ENCODE data around the gene DCX.

The DCX gene

DNA sequence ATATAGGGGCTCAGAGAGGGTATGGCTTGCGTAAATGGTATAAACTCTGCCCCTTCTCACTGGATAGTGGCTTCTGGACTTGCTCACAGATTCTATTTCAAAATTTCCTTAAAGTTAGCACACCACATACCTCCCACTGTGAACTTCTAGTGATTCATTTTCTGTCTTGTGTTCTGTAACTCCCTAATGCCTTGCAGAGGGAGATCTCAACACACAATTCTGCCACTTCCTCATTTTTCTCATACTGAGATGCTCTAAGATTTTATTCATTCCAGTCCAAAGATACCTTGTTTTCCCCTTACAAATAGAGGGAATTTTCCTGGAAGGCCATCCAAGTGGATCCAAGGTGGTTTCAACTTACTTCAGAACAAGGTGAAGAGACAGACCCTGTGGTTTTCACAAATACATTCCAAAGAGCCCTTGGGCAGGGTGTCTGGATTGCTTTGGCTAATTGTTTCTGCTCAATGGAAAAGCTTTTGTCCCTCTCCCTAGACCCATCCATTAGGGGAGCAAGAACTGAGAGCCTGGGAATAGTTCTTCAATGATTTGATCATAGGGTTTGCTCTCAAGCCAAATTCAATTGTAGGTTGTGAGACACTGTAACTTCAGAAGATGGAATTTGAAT, 89.6 kb downstream of the DCX start:
- no peak overlapping the region for H3K9ac ChIP-seq (ENCODE audit: insufficient read length)
- no peaks in the 10 kb centered on the region for H3K9me3 ChIP-seq (ENCODE audit: low read depth, low read length)
- H3K27ac ChIP-seq = no peak overlapping the region
- no peak for DNase-seq (ENCODE audit: low read depth, low spot score)
- H3K4me3 ChIP-seq = no peak overlapping the region
- H3K36me3 ChIP-seq (ENCODE audit: insufficient read depth, low read length) = no peaks in the 10 kb centered on the region
- TF ChIP-seq FOXP2 (optimal IDR thresholded peaks at IDR 0.05; ENCODE audit: control extremely low read depth, extremely low read length, insufficient read depth) (no peak), EZH2 (IDR thresholded peaks at IDR 0.05) (no peak), POLR2AphosphoS5 (IDR thresholded peaks at IDR 0.05; ENCODE audit: borderline replicate concordance, low read depth, low read length) (no peak)

DNA sequence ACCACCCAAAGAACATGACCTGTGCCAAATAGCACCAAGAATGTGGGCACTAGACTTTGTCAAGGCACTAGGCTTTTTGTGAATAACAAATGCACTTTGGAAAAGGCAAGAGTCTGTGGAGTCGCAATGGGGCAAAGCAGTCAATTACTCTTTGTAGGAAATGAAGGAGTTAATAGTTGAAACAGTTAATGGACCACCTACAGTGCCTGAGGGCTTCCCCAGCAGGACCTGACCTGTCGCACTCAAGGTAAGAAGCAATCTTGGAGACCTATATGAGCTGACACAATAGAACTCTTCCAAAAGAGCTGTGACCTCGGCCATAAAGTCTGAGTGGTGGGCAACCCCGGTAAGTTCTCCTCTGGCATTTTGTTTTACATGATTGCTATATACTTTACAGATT, 92.5 kb downstream of the DCX start:
- TF ChIP-seq FOXP2 (optimal IDR thresholded peaks at IDR 0.05; ENCODE audit: control extremely low read depth, extremely low read length, insufficient read depth) (no peak), EZH2 (IDR thresholded peaks at IDR 0.05) (no peak), POLR2AphosphoS5 (IDR thresholded peaks at IDR 0.05; ENCODE audit: borderline replicate concordance, low read depth, low read length) (no peak)
- H3K9ac ChIP-seq (ENCODE audit: insufficient read length) = no peak overlapping the region
- H3K4me3 ChIP-seq = no peak overlapping the region
- no peaks in the 10 kb centered on the region for H3K36me3 ChIP-seq (ENCODE audit: insufficient read depth, low read length)
- DNase-seq (ENCODE audit: low read depth, low spot score) = no peak
- H3K9me3 ChIP-seq (ENCODE audit: low read depth, low read length) = no peaks in the 10 kb centered on the region
- H3K27ac ChIP-seq = no peak overlapping the region

DNA sequence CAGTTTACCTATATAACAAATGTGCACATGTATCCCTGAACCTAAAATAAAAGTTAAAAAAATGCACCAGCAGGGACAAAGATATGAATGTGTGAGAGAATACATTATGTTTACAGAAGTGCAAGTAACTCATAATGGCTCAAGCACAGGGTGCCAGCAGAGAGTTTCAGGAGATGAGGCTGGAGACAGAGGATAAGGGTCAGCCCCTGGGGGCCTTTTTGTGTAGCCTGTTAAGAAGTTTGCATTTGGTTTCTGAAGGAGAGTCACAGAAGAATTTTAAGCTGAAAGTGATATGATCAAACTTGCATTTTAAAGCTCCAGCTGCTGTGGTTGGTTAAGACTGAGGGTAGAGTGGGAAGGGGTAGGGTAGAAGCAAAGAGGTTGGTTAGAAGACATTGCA, 93.1 kb downstream of the DCX start:
- no peak for TF ChIP-seq POLR2AphosphoS5 (IDR thresholded peaks at IDR 0.05; ENCODE audit: borderline replicate concordance, low read depth, low read length)
- TF ChIP-seq FOXP2 (optimal IDR thresholded peaks at IDR 0.05; ENCODE audit: control extremely low read depth, extremely low read length, insufficient read depth) = no peak
- TF ChIP-seq EZH2 (IDR thresholded peaks at IDR 0.05) = no peak
- Histone ChIP-seq H3K9me3 (ENCODE audit: low read depth, low read length) (no peaks in the 10 kb centered on the region), H3K4me3 (no peak overlapping the region), H3K9ac (ENCODE audit: insufficient read length) (no peak overlapping the region), H3K36me3 (ENCODE audit: insufficient read depth, low read length) (no peaks in the 10 kb centered on the region), H3K27ac (no peak overlapping the region)
- DNase-seq (ENCODE audit: low read depth, low spot score) = no peak

DNA sequence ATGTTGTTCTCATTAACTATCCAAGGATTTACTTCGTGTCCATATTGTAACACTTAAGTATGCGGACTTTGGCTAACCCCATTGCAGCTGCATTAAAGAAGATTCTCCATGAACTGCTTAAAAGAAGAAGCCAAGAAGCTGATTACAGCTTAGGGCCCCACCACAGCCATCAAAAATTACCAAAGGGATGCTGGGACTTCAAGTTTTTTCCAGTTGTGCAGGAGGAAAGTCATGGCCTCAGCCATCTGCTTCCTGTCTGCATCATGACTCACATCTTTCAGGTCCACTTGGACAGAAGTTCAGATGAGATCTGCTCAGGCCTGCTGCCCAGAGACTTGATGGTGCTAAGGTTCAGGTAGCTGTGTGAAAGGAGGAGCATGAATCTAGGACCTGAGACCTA, 102.9 kb downstream of the DCX start:
- no peak for TF ChIP-seq EZH2 (IDR thresholded peaks at IDR 0.05)
- Histone ChIP-seq H3K9ac (ENCODE audit: insufficient read length) (no peak overlapping the region), H3K4me3 (no peak overlapping the region), H3K9me3 (ENCODE audit: low read depth, low read length) (no peaks in the 10 kb centered on the region), H3K27ac (no peak overlapping the region), H3K36me3 (ENCODE audit: insufficient read depth, low read length) (no peaks in the 10 kb centered on the region)
- DNase-seq (ENCODE audit: low read depth, low spot score) = no peak

DNA sequence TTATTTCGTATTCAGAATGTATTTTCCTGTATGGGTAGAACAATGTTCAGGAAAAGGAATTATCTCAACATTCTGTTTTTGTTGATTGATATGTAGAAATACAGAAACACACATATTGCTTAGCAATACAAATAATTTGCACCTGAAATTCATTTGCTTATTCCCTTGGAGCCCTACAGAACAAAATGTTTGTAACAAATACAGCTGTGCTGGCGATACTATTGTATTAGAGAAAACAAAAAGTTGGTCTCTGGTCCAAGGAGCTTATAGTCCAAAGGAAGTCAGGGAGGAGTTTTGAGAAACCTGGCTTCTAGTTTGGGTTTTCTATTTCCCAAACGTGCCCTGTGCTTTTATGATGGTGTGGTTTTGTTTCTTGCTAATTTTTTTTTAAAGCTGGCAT, 104.0 kb downstream of the DCX start:
- Histone ChIP-seq H3K4me3 (no peak overlapping the region), H3K9ac (ENCODE audit: insufficient read length) (no peak overlapping the region), H3K9me3 (ENCODE audit: low read depth, low read length) (no peaks in the 10 kb centered on the region), H3K27ac (no peak overlapping the region), H3K36me3 (ENCODE audit: insufficient read depth, low read length) (no peaks in the 10 kb centered on the region)
- no peak for DNase-seq (ENCODE audit: low read depth, low spot score)
- TF ChIP-seq EZH2 (IDR thresholded peaks at IDR 0.05) (no peak), POLR2AphosphoS5 (IDR thresholded peaks at IDR 0.05; ENCODE audit: borderline replicate concordance, low read depth, low read length) (no peak), FOXP2 (optimal IDR thresholded peaks at IDR 0.05; ENCODE audit: control extremely low read depth, extremely low read length, insufficient read depth) (no peak)

DNA sequence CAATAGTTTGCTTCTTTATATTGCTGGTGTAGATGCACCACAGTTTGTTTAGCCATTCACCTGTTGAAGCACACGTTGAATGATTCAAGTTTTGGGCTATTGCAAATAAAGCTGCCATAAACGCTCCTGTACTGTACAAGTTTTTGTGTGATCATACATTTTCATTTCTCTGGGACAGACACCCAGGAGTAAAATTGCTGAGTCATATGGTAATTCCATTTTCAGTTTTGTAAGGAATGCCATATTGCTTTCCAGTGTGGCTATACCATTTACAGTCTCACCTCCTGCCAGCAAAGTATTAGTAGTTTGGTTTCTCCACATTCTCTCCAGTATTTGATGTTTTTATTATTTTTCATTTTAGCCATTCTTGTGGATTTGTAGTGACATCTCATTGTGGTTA, 109.7 kb downstream of the DCX start:
- no peak overlapping the region for H3K9ac ChIP-seq (ENCODE audit: insufficient read length)
- H3K4me3 ChIP-seq = no peak overlapping the region
- TF ChIP-seq EZH2 (IDR thresholded peaks at IDR 0.05) (no peak), POLR2AphosphoS5 (IDR thresholded peaks at IDR 0.05; ENCODE audit: borderline replicate concordance, low read depth, low read length) (no peak), FOXP2 (optimal IDR thresholded peaks at IDR 0.05; ENCODE audit: control extremely low read depth, extremely low read length, insufficient read depth) (no peak)
- H3K9me3 ChIP-seq (ENCODE audit: low read depth, low read length) = no peaks in the 10 kb centered on the region
- H3K36me3 ChIP-seq (ENCODE audit: insufficient read depth, low read length) = no peaks in the 10 kb centered on the region
- no peak overlapping the region for H3K27ac ChIP-seq
- DNase-seq (ENCODE audit: low read depth, low spot score) = no peak

DNA sequence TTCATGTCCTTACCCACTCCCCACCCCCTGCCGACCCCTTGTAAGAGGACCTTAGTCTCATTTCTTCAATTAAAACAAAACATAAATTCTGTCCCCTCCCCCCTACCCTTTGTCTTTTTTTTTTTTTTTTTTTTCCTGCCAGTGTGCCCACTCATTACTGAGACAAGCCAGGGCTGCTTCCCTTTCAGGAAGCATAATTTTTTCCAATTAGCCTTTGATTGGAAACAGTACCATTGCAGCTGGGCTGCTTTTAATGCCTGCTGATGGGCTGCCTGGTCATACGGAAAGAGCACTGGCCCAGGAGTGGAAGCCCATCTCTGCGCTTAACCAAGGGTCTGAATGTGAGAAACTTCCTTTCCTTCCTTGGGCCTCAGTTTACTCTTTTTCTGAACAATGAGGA, 123.2 kb downstream of the DCX start:
- Histone ChIP-seq H3K4me3 (no peak overlapping the region), H3K36me3 (ENCODE audit: insufficient read depth, low read length) (no peaks in the 10 kb centered on the region), H3K9me3 (ENCODE audit: low read depth, low read length) (no peaks in the 10 kb centered on the region), H3K9ac (ENCODE audit: insufficient read length) (no peak overlapping the region), H3K27ac (no peak overlapping the region)
- no peak for DNase-seq (ENCODE audit: low read depth, low spot score)
- TF ChIP-seq FOXP2 (optimal IDR thresholded peaks at IDR 0.05; ENCODE audit: control extremely low read depth, extremely low read length, insufficient read depth) = no peak
- no peak for TF ChIP-seq POLR2AphosphoS5 (IDR thresholded peaks at IDR 0.05; ENCODE audit: borderline replicate concordance, low read depth, low read length)
- no peak for TF ChIP-seq EZH2 (IDR thresholded peaks at IDR 0.05)

DNA sequence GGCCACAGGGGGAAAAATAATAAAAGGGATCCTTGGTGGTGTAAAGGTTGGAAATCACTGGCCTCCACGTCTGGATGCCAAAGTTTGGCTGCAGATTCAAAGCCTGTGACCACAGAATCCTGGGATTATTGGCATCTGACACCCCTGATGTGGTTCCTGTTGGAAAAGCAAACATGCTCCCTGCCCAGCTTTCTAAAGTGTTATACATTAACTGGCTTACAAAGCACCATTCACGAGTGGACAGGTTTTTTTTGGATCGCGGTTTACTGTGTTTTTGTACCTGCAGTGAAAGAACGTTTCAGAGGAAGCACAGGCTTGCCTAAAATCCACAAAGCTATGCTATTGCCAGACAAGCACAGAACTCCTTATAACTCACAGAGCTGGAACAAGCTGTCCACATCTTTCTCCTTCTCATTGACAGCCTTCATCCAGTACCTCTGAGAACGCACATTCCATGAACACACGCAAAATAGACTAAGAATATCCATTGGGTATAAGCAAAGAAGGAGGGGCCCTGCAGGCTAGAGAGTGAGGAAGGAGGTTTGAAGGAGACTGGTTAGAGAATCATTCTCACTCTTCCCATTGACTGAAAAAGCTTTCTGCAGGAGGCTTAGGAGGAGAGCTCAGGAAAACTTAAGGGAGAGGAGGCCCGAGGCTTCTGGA, 127.2 kb downstream of the DCX start:
- TF ChIP-seq POLR2AphosphoS5 (IDR thresholded peaks at IDR 0.05; ENCODE audit: borderline replicate concordance, low read depth, low read length) (no peak), EZH2 (IDR thresholded peaks at IDR 0.05) (no peak), FOXP2 (optimal IDR thresholded peaks at IDR 0.05; ENCODE audit: control extremely low read depth, extremely low read length, insufficient read depth) (no peak)

DNA sequence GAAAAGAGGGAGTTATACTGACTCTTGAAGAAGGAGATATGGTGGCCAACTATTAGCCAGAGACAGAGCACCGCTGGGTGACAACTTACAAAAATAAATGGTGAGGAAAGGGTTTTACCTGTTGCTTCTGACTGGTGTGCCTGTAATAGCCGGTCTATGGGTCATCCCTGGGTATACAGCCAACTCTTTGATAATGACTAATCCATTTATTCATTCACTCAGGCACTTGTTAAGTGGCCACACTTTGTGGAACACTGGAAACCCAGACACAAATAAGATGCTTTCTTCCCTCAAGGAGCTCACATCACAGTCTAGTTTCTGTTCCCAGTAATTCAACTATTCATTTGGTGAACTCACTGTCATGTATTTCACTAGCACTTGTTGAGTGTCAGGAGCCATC, 128.5 kb downstream of the DCX start:
- H3K9ac ChIP-seq (ENCODE audit: insufficient read length) = no peak overlapping the region
- H3K27ac ChIP-seq = no peak overlapping the region
- H3K4me3 ChIP-seq = no peak overlapping the region
- DNase-seq (ENCODE audit: low read depth, low spot score) = no peak
- H3K9me3 ChIP-seq (ENCODE audit: low read depth, low read length) = no peaks in the 10 kb centered on the region
- H3K36me3 ChIP-seq (ENCODE audit: insufficient read depth, low read length) = no peaks in the 10 kb centered on the region
- no peak for TF ChIP-seq EZH2 (IDR thresholded peaks at IDR 0.05)
- TF ChIP-seq FOXP2 (optimal IDR thresholded peaks at IDR 0.05; ENCODE audit: control extremely low read depth, extremely low read length, insufficient read depth) = no peak
- no peak for TF ChIP-seq POLR2AphosphoS5 (IDR thresholded peaks at IDR 0.05; ENCODE audit: borderline replicate concordance, low read depth, low read length)

More for the DNA sequence above, 127.2 kb downstream of the DCX start:
- no peaks in the 10 kb centered on the region for H3K9me3 ChIP-seq (ENCODE audit: low read depth, low read length)
- H3K9ac ChIP-seq (ENCODE audit: insufficient read length) = no peak overlapping the region
- H3K4me3 ChIP-seq = no peak overlapping the region
- H3K27ac ChIP-seq = no peak overlapping the region
- no peaks in the 10 kb centered on the region for H3K36me3 ChIP-seq (ENCODE audit: insufficient read depth, low read length)
- no peak for DNase-seq (ENCODE audit: low read depth, low spot score)

All from SK-N-MC (cell line).